Measurements from ENCODE around the gene TLR9. TPM values are rescaled to one million over a fixed set of nuclear protein-coding genes. Genes with fewer than 3 reads are reported as not detected.

TLR9 gene
- total and polyA plus RNA-seq, 9 of the 15 experiments (the other 6 are each of a cell fraction or from before 2014, with no cell fraction given): not detected

- Histone ChIP-seq H3K4me3 (peak overlapping the region; percentile 67), H3K27me3 (ENCODE audit: control insufficient read depth in 2 of 2, insufficient read depth in 2 of 2, low read length in 2 of 2) (no peaks in the 10 kb centered on the region), H3K79me2 (ENCODE audit: control insufficient read depth, insufficient read depth, low read length) (peaks cover 50% of the 10 kb centered on the region), H3K4me1 (replicated peaks in 1 of 2; ENCODE audit: control insufficient read depth in 2 of 2, insufficient read depth in 2 of 2, low read length in 2 of 2) (peaks cover 40 to 43% of the 10 kb centered on the region in 2 experiments), H3K9ac (ENCODE audit: insufficient read depth in 1 of 2, low read depth in 2 of 2, low read length in 2 of 2) (peak overlapping the region; percentile 77 to 96; a peak in 3 of 4 replicates), H3K9me1 (ENCODE audit: control insufficient read depth, insufficient read depth, low read length) (no peaks in the 10 kb centered on the region), H3K9me3 (replicated peaks; ENCODE audit: control insufficient read depth, insufficient read depth, low read depth, low read length) (no peaks in the 10 kb centered on the region), H3K27ac (ENCODE audit: extremely low read depth, low read depth, low read length) (peak overlapping the region; percentile 80), H4K20me1 (replicated peaks; ENCODE audit: control insufficient read depth, insufficient read depth, low read length) (no peaks in the 10 kb centered on the region), H3K36me3 (ENCODE audit: control insufficient read depth, insufficient read depth, low read length) (peaks cover 3% of the 10 kb centered on the region; the same call in 1 of the 3 replicates), H2AFZ (ENCODE audit: low read depth, low read length) (0 out of 2 replicates have a peak overlapping the region, but pooled peaks have one; percentile 2), H3K4me2 (ENCODE audit: insufficient read depth, low read length) (peak overlapping the region; percentile 98)
- no TSS peak for BruUV-seq (replicated peaks)
- DNase-seq (ENCODE audit: extremely low read depth in 1 of 4, low spot score in 3 of 4) (peak; percentile 33 to 78 (median 48)), FAIRE-seq (peak; percentile 78), ATAC-seq (peak; percentile 78)
- intact Hi-C loops (cut with micrococcal nuclease) (loop anchor here (1.0 kb wide), 1 partner anchor 38 kb away; the partner anchor contains the start of gene WDR82), in situ Hi-C loops (cut with MboI) (no loop called here)
- CTCF ChIA-PET (ENCODE audit: low intra/inter-chr PET ratio): interaction anchor here (0.5 kb wide), 1 partner anchor 145 kb away, joined by 3 read pairs; no protein-coding TSS in a partner anchor
- 100% methylated on average over 1 of the region's 1 CpG for WGBS (ENCODE audit: insufficient coverage, low coverage, missing lambda C conversion rate)
- POLR2A ChIA-PET: interaction anchor here (0.6 to 1.4 kb wide), 10 partner anchors 8 to 60 kb away, joined by 3 to 10 read pairs (median 4); partner anchors contain the start of gene WDR82
- TF ChIP-seq CREM (IDR thresholded peaks at IDR 0.05; ENCODE audit: low read depth) (peak; percentile 46), LCOR (CRISPR knock-in tag; IDR thresholded peaks at IDR 0.05) (0 out of 2 replicates have a peak, but pooled peaks have one; percentile 19), IRF9 (tag; IDR thresholded peaks at IDR 0.05) (no peak), NR0B1 (IDR thresholded peaks at IDR 0.05; ENCODE audit: partially characterized antibody) (no peak), TCF3 (CRISPR knock-in tag; IDR thresholded peaks at IDR 0.05) (peak; percentile 36; the same call in 1 of the 2 replicates), AFF4 (CRISPR knock-in tag; IDR thresholded peaks at IDR 0.05) (no peak), LEF1 (IDR thresholded peaks at IDR 0.05) (no peak), DDX20 (tag; IDR thresholded peaks at IDR 0.05; ENCODE audit: low read depth) (no peak), CBFA2T2 (conservative IDR thresholded peaks at IDR 0.05) (no peak), ATF1 (CRISPR knock-in tag; IDR thresholded peaks at IDR 0.05) (no peak), ATF1 (tag; IDR thresholded peaks at IDR 0.05) (0 out of 2 replicates have a peak, but pooled peaks have one; percentile 14), ZFX (CRISPR knock-in tag; IDR thresholded peaks at IDR 0.05) (peak; percentile 29; the same call in 1 of the 2 replicates), HNRNPH1 (optimal IDR thresholded peaks at IDR 0.05; ENCODE audit: low read depth, low read length) (no peak), RBM22 (IDR thresholded peaks at IDR 0.05; ENCODE audit: low read depth, low read length, poor library complexity, severe bottlenecking) (no peak)
These were observed 14.8 kb upstream of the TLR9 start for GRCh38 chr3:52240059-52240885.

Data from K562 (cell line).